Measurements from ENCODE around the gene TSPYL6. TPM values are rescaled to one million over a fixed set of nuclear protein-coding genes. Genes with fewer than 3 reads are reported as not detected.

The TSPYL6 gene
- total and polyA plus RNA-seq, 3 donors from 2014 or later = 37.9 to 53.9 (median 38.3) TPM

DNA sequence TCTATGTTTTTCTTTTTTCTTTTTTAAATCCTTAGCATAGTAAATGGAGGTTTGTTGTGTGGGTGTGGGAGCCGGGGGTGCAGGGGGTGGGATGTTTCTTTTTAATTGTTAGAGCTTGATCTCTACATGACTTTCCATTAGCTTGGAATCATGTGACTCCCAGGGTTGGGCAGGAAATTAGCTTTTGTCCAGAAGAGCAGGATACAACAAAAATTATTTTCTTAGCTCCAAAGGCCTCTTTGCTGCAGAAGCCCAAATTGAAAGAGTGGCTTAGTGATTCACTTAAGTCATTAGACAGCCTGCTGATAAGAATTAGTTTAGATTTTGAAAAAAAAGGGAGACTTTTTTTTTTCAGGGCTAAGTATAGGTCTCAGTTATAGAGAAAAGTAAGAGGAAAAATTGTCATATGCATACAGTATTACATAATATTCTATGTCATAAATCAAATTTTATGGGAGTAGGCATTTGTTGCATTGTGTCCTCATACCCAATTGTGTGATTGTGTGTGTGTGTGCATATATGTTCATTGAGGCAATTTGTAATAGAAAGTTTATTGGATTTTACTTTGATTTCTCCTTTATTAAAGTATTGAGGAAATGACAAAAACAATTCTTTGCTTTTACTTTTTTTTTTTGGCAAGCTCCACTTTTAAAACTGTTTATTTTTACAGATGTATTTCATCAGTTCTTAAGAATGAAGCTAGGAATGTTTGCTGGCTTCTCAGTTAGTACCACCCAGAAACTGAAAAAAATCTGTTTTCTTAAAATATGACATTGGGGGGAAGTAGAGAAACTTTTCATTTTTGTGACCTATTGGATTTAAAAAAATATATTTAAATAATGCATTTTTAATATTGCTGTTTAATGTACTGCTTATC, 47.4 kb downstream of the TSPYL6 start:
- peak overlapping the region in 1 of 2 donors; percentile 45 for H3K27ac ChIP-seq
- no peaks in the 10 kb centered on the region for H3K27me3 ChIP-seq
- intact Hi-C loops (cut with DNase I; ENCODE audit: low total_unique reads) = no loop called here
- no peak overlapping the region for H3K4me3 ChIP-seq
- H3K36me3 ChIP-seq (ENCODE audit: low read depth, missing control alignments) = no peaks in the 10 kb centered on the region
- TF ChIP-seq, protein P1, sequence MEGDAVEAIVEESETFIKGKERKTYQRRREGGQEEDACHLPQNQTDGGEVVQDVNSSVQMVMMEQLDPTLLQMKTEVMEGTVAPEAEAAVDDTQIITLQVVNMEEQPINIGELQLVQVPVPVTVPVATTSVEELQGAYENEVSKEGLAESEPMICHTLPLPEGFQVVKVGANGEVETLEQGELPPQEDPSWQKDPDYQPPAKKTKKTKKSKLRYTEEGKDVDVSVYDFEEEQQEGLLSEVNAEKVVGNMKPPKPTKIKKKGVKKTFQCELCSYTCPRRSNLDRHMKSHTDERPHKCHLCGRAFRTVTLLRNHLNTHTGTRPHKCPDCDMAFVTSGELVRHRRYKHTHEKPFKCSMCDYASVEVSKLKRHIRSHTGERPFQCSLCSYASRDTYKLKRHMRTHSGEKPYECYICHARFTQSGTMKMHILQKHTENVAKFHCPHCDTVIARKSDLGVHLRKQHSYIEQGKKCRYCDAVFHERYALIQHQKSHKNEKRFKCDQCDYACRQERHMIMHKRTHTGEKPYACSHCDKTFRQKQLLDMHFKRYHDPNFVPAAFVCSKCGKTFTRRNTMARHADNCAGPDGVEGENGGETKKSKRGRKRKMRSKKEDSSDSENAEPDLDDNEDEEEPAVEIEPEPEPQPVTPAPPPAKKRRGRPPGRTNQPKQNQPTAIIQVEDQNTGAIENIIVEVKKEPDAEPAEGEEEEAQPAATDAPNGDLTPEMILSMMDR (IDR thresholded peaks at IDR 0.05) = no peak
- TF ChIP-seq POLR2A (IDR thresholded peaks at IDR 0.05) = no peak
- peaks cover 15% of the 10 kb centered on the region for H3K4me1 ChIP-seq
- DNase-seq = no peak
- WGBS, 2 donors = 32 to 50% methylated on average over 1 of the region's 1 CpG
- no peaks in the 10 kb centered on the region for H3K9me3 ChIP-seq

DNA sequence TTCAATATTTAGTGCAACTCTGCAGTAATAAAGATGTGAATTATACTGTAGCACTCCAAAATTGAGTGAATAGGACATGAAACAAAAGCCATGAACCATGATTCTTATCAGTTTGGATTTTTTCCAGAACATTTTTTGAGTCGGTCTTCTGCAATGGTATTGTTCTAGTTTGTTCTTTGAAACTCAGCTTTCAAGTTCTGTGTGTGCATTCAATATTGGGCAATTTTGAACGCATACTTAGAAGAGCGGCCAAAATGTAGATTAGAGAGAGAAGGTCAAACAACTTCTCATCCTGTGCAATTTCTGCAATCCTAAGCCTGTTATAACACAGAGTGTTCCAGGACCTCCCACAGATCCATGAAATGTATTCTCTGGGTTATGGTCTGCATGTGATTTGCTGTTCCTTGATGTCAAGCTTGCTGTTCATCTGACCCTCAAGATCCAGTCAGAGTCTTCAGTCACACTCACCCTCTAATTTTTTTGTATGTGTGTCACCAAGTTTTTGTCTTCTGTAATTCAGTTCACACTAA, 48.3 kb downstream of the TSPYL6 start:
- H3K27me3 ChIP-seq = no peaks in the 10 kb centered on the region
- intact Hi-C loops (cut with DNase I; ENCODE audit: low total_unique reads) = no loop called here
- peak overlapping the region in 1 of 2 donors; percentile 42 for H3K27ac ChIP-seq
- H3K9me3 ChIP-seq = no peaks in the 10 kb centered on the region
- WGBS, 2 donors = 24 to 30% methylated on average over 3 of the region's 3 CpGs
- no peak overlapping the region for H3K4me3 ChIP-seq
- H3K36me3 ChIP-seq (ENCODE audit: low read depth, missing control alignments) = no peaks in the 10 kb centered on the region
- peaks cover 15% of the 10 kb centered on the region for H3K4me1 ChIP-seq
- no peak for TF ChIP-seq POLR2A (IDR thresholded peaks at IDR 0.05)
- TF ChIP-seq, protein P1 (IDR thresholded peaks at IDR 0.05) = no peak
- DNase-seq = no peak

- DNase-seq = no peak
- TF ChIP-seq, protein P1 (IDR thresholded peaks at IDR 0.05) = peak; percentile 48 to 65 (median 59)
- TF ChIP-seq POLR2A (IDR thresholded peaks at IDR 0.05) = no peak
- WGBS, 2 donors = 31 to 38% methylated on average over 2 of the region's 2 CpGs
- Histone ChIP-seq H3K36me3 (ENCODE audit: low read depth, missing control alignments) (no peaks in the 10 kb centered on the region), H3K9me3 (no peaks in the 10 kb centered on the region), H3K4me3 (no peak overlapping the region), H3K4me1 (peaks cover 15% of the 10 kb centered on the region), H3K27ac (no peak overlapping the region), H3K27me3 (no peaks in the 10 kb centered on the region)
- intact Hi-C loops (cut with DNase I; ENCODE audit: low total_unique reads) = no loop called here
These were observed 49.4 kb downstream of the TSPYL6 start for GRCh38 chr2:54206596-54206995.

DNA sequence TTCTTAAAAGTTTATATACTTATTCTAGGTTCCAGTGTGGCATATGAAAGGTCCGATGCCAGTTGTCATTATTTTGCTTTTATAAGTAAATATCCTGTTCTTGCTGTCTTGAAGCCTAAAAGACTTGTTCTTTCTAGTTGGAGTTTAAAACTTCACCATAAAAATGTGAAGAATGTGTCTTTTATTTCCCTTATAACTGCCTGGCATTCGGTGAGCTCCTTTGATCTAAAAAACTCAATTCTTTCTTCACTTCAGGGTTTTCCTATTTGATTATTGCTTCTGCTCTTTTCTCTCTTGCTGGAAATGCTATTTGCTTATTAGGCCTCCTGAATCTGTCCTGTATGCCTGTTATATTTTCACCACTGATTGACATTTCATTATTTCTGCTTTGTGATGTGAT, 51.6 kb downstream of the TSPYL6 start:
- H3K27ac ChIP-seq = no peak overlapping the region
- 65 to 73% methylated on average over 2 of the region's 2 CpGs for WGBS, 2 donors
- no peak for TF ChIP-seq POLR2A (IDR thresholded peaks at IDR 0.05)
- TF ChIP-seq, protein P1 (IDR thresholded peaks at IDR 0.05) = no peak
- no peaks in the 10 kb centered on the region for H3K9me3 ChIP-seq
- H3K4me3 ChIP-seq = no peak overlapping the region
- intact Hi-C loops (cut with DNase I; ENCODE audit: low total_unique reads) = no loop called here
- H3K4me1 ChIP-seq = peaks cover 15% of the 10 kb centered on the region
- H3K36me3 ChIP-seq (ENCODE audit: low read depth, missing control alignments) = no peaks in the 10 kb centered on the region
- no peak for DNase-seq
- H3K27me3 ChIP-seq = no peaks in the 10 kb centered on the region

Other genes with a start within 250 kb of the TSPYL6 start
- 10 to 100 TPM; 34.5 to 36.2 TPM for gene ACYP2, start 140.6 kb downstream of the TSPYL6 start, total RNA-seq
- gene ACYP2, start 140.6 kb downstream of the TSPYL6 start, polyA plus RNA-seq (ENCODE audit: insufficient read depth, low read depth, low replicate concordance) = 23.2 TPM
- 100 to 1,000 TPM; 278 to 366 TPM for gene SPTBN1, start 200.1 kb upstream of the TSPYL6 start, total RNA-seq
- gene SPTBN1, start 200.1 kb upstream of the TSPYL6 start, polyA plus RNA-seq (ENCODE audit: insufficient read depth, low read depth, low replicate concordance) = 143 TPM